Pancreas (tissue), 10 donors: Measurements from ENCODE around the gene TMX2. TPM values are rescaled to one million over a fixed set of nuclear protein-coding genes. Genes with fewer than 3 reads are reported as not detected.
"Not testable (repeated sequence)": the region's sequence is repeated elsewhere in the genome, so short reads cannot be mapped to it uniquely, and the experiment has no call there.

Experiments used
- ATAC-seq, 4 donors: fragments of 200-7000 bp; cut with Tn5 transposase; one replicate each; pipeline versions ENCODE4 v1.8.0 to v1.9.1; 2020; ENCODE audit warnings: mild to moderate bottlenecking in 4 of 4, moderate library complexity in 4 of 4
- DNase-seq, 6 donors: peaks; one replicate each; pipeline ENCODE4 v3.0.0-alpha.2; 2020
- FAIRE-seq: peaks from 2 replicates; lab custom pipeline; 2012; peaks lifted over from hg19 to GRCh38; lab: Jason Lieb, UNC
- H3K27ac ChIP-seq, 4 donors: fragments of 200-600 bp; sonication (generic); 1 replicate in 3 of 4; 2 replicates in 1 of 4; pipeline versions ENCODE4 v1.5.0 to v1.8.0; 2020
- H3K27me3 ChIP-seq, 4 donors: fragments of 200-600 bp; one replicate each; pipeline ENCODE4 v1.8.0; 2021
- H3K36me3 ChIP-seq, 3 donors: fragments of 200-600 bp; sonication (generic) in 1 of 3; one replicate each; pipeline versions ENCODE4 v1.5.0 to v1.8.0; 2020 to 2021
- H3K4me1 ChIP-seq, 3 donors: fragments of 200-600 bp; one replicate each; pipeline ENCODE4 v1.8.0; 2021
- H3K4me3 ChIP-seq, 4 donors: fragments of 200-600 bp; sonication (generic) in 2 of 4; one replicate each; pipeline versions ENCODE4 v1.5.0 to v1.8.0; 2020 to 2021
- H3K9me3 ChIP-seq, 4 donors: fragments of 200-600 bp; one replicate each; pipeline ENCODE4 v1.8.0; 2021
- CTCF ChIP-seq, 4 donors: fragments of 200-600 bp; sonication (generic) in 3 of 4; IDR thresholded peaks; one replicate each; pipeline versions ENCODE4 v1.5.0 to v1.8.0; 2021; ENCODE audit warnings: antibody characterized with exemption in 4 of 4
- WGBS, 2 donors: extraction: QIAGEN DNeasy Blood & Tissue Kit; methylation state at CpG; one replicate each; pipeline ENCODE4 v1.1.7; 2013; 5-methylcytosine and 5-hydroxymethylcytosine counted together
- intact Hi-C, 3 donors: fragments of 100-400 bp; cut with DNase I; formaldehyde crosslinking; loops; one replicate each; pipeline versions ENCODE4 v1.11.1 to v1.14.2; 2022
- polyA plus RNA-seq, 2 donors: library from polyadenylated mRNA; stranded (reverse); fragments of 200-250 nt; gene quantifications; one replicate each; pipeline ENCODE4 v1.2.3, GENCODE V29; 2013
- total RNA-seq, 6 donors: library from RNA; stranded (reverse); fragmentation: NEBNext Ultra II Directional in 4 of 6; extraction: Animal tissue kit (Norgen Biotek cat#: 25700) in 4 of 6; gene quantifications; one replicate each; pipeline versions ENCODE4 v1.2.1 to v1.2.4, GENCODE V29; 2021 to 2023
- donor health status: healthy with polysubstance abuse.
- donor health status: DM: no; HTN: no; CAD: no; lungs with moderate emphysema.
- donor health status: DM: no; HTN: no; CAD: no.
- donor health status: control.
- donor health status: control.
- donor health status: Bipolar disorder and iron deficiency.
- donor health status: DM: yes; HTN: yes; CAD: no.
- donor health status: DM: no; HTN: no; CAD: no.
- donor health status: DM: no; HTN: no; CAD: no.
- donor health status: DM: yes; HTN: yes; CAD: no.

Gene TMX2
- total and polyA plus RNA-seq, 8 donors, result 19.8 to 46.4 (median 34.1) TPM

- ATAC-seq, result peak in 3 of 4 donors; percentile 9 to 30 (median 28)
- peaks cover 0 to 16% (median under 1%) of the 10 kb centered on the region in 3 donors for H3K36me3 ChIP-seq
Measured at GRCh38 chr11:57679396-57679795, 33.0 kb upstream of the TMX2 start.

GRCh38 chr11:57680552-57680874 is 31.9 kb upstream of the TMX2 start:
- H3K27me3 ChIP-seq, result no peaks in the 10 kb centered on the region
- WGBS, 2 donors, result 78 to 93% methylated on average over 2 of the region's 2 CpGs
- no peak for DNase-seq
- intact Hi-C loops, result no loop called here
- no peak for FAIRE-seq
- peaks cover 0 to 16% (median 2%) of the 10 kb centered on the region in 3 donors for H3K36me3 ChIP-seq
- no peak overlapping the region for H3K27ac ChIP-seq
- no peak for TF ChIP-seq CTCF (IDR thresholded peaks at IDR 0.05)
- H3K4me1 ChIP-seq, result peaks cover 3 to 18% (median 5%) of the 10 kb centered on the region in 3 donors
- peak in 1 of 4 donors; percentile 58 for ATAC-seq
- no peak overlapping the region for H3K4me3 ChIP-seq
- no peaks in the 10 kb centered on the region for H3K9me3 ChIP-seq

More at GRCh38 chr11:57679396-57679795, 33.0 kb upstream of the TMX2 start:
- Histone ChIP-seq H3K4me1 (peaks cover 9 to 29% (median 10%) of the 10 kb centered on the region in 3 donors), H3K9me3 (no peaks in the 10 kb centered on the region), H3K27me3 (no peaks in the 10 kb centered on the region), H3K4me3 (no peak overlapping the region), H3K27ac (no peak overlapping the region)
- 68 to 71% methylated on average over 4 of the region's 4 CpGs for WGBS, 2 donors
- no peak for TF ChIP-seq CTCF (IDR thresholded peaks at IDR 0.05)
- intact Hi-C loops, result no loop called here
- no peak for FAIRE-seq
- DNase-seq, result no peak

GRCh38 chr11:57681168-57681567 is 31.2 kb upstream of the TMX2 start:
- Histone ChIP-seq H3K9me3 (no peaks in the 10 kb centered on the region), H3K27ac (no peak overlapping the region), H3K27me3 (no peaks in the 10 kb centered on the region), H3K4me3 (no peak overlapping the region), H3K4me1 (peaks cover 0 to 11% (median 5%) of the 10 kb centered on the region in 3 donors), H3K36me3 (peaks cover 0 to 16% (median 2%) of the 10 kb centered on the region in 3 donors)
- WGBS, 2 donors, result 35 to 37% methylated on average over 1 of the region's 1 CpG
- DNase-seq (no peak), FAIRE-seq (no peak), ATAC-seq (no peak)
- intact Hi-C loops, result no loop called here
- no peak for TF ChIP-seq CTCF (IDR thresholded peaks at IDR 0.05)

- H3K27me3 ChIP-seq, H3K9me3 ChIP-seq, ATAC-seq, H3K27ac ChIP-seq, DNase-seq, H3K4me3 ChIP-seq, FAIRE-seq, intact Hi-C loops, H3K4me1 ChIP-seq: not testable (repeated sequence)
- 98 to 100% methylated on average over 5 of the region's 5 CpGs for WGBS, 2 donors
- peaks cover 0 to 71% (median 47%) of the 10 kb centered on the region in 3 donors for H3K36me3 ChIP-seq
Measured at GRCh38 chr11:57690474-57690873, 21.9 kb upstream of the TMX2 start.

- H3K9me3 ChIP-seq, result no peaks in the 10 kb centered on the region
- peaks cover 3 to 67% (median 45%) of the 10 kb centered on the region in 3 donors for H3K36me3 ChIP-seq
- H3K4me3 ChIP-seq, result no peak overlapping the region
- no peak for TF ChIP-seq CTCF (IDR thresholded peaks at IDR 0.05)
- WGBS, 2 donors, result 88 to 91% methylated on average over 18 of the region's 18 CpGs
- intact Hi-C loops, result no loop called here
- ATAC-seq, result no peak
- no peaks in the 10 kb centered on the region for H3K4me1 ChIP-seq
- H3K27ac ChIP-seq, result no peak overlapping the region
- no peak for FAIRE-seq
- H3K27me3 ChIP-seq, result no peaks in the 10 kb centered on the region
- DNase-seq, result peak in 1 of 6 donors; percentile 55
Measured at GRCh38 chr11:57698843-57699365, 13.5 kb upstream of the TMX2 start.
